ENCODE data around the gene CAMK2D.

CAMK2D gene

GRCh38 chr4:113616443-113616842, 145.1 kb downstream of the CAMK2D start:
- no peak for TF ChIP-seq CTCF (IDR thresholded peaks at IDR 0.05; ENCODE audit: insufficient read depth, low read length, missing control alignments)
- no peak overlapping the region for H3K4me3 ChIP-seq (ENCODE audit: low read depth, low read length)
- POLR2A ChIA-PET, result no interaction called here
- DNase-seq (ENCODE audit: low read depth, low spot score), result no peak
- CTCF ChIA-PET, result no interaction called here

- no peak for TF ChIP-seq CTCF (IDR thresholded peaks at IDR 0.05; ENCODE audit: insufficient read depth, low read length, missing control alignments)
- DNase-seq (ENCODE audit: low read depth, low spot score), result no peak
- H3K4me3 ChIP-seq (ENCODE audit: low read depth, low read length), result no peak overlapping the region
- POLR2A ChIA-PET, result no interaction called here
- CTCF ChIA-PET, result no interaction called here
Observed at GRCh38 chr4:113614414-113614813, 147.1 kb downstream of the CAMK2D start.

GRCh38 chr4:113613503-113613902, 148.0 kb downstream of the CAMK2D start:
- CTCF ChIA-PET, result interaction anchor here (1.0 to 1.6 kb wide), 2 partner anchors 11 to 29 kb away, joined by 4 read pairs; no protein-coding TSS in a partner anchor
- no peak for DNase-seq (ENCODE audit: low read depth, low spot score)
- TF ChIP-seq CTCF (IDR thresholded peaks at IDR 0.05; ENCODE audit: insufficient read depth, low read length, missing control alignments), result no peak
- H3K4me3 ChIP-seq (ENCODE audit: low read depth, low read length), result no peak overlapping the region
- POLR2A ChIA-PET, result no interaction called here

GRCh38 chr4:113610537-113610936, 151.0 kb downstream of the CAMK2D start:
- DNase-seq (ENCODE audit: low read depth, low spot score), result no peak
- ChIA-PET POLR2A (no interaction called here), CTCF (no interaction called here)
- no peak for TF ChIP-seq CTCF (IDR thresholded peaks at IDR 0.05; ENCODE audit: insufficient read depth, low read length, missing control alignments)
- no peak overlapping the region for H3K4me3 ChIP-seq (ENCODE audit: low read depth, low read length)

- ChIA-PET CTCF (no interaction called here), POLR2A (no interaction called here)
- TF ChIP-seq CTCF (IDR thresholded peaks at IDR 0.05; ENCODE audit: insufficient read depth, low read length, missing control alignments), result no peak
- no peak overlapping the region for H3K4me3 ChIP-seq (ENCODE audit: low read depth, low read length)
- DNase-seq (ENCODE audit: low read depth, low spot score), result no peak
Observed at GRCh38 chr4:113607998-113608397, 153.5 kb downstream of the CAMK2D start.

- TF ChIP-seq CTCF (IDR thresholded peaks at IDR 0.05; ENCODE audit: insufficient read depth, low read length, missing control alignments), result no peak
- CTCF ChIA-PET, result no interaction called here
- no peak for DNase-seq (ENCODE audit: low read depth, low spot score)
- no peak overlapping the region for H3K4me3 ChIP-seq (ENCODE audit: low read depth, low read length)
- POLR2A ChIA-PET, result no interaction called here
Observed at GRCh38 chr4:113607147-113607720, 154.3 kb downstream of the CAMK2D start.
